OCI-LY1 (cell line): ENCODE data around the gene COA8.

Source experiments
- EZH2 ChIP-seq: fragments of 200-600 bp; sonication (generic), shearing (Covaris generic); IDR thresholded peaks from 2 replicates; pipeline ENCODE4 v1.8.0; 2017; ENCODE audit warnings: borderline replicate concordance, mixed run types, mild to moderate bottlenecking, antibody characterized with exemption, low read length, moderate library complexity, mixed read lengths
- TF ChIP-seq, protein P1 (sequence below): fragments of 200-600 bp; sonication (generic), shearing (Covaris generic); IDR thresholded peaks from 2 replicates; pipeline ENCODE4 v1.5.1; 2017; ENCODE audit warnings: mild to moderate bottlenecking, antibody characterized with exemption, low read length, moderate library complexity, mixed read lengths

DNA sequence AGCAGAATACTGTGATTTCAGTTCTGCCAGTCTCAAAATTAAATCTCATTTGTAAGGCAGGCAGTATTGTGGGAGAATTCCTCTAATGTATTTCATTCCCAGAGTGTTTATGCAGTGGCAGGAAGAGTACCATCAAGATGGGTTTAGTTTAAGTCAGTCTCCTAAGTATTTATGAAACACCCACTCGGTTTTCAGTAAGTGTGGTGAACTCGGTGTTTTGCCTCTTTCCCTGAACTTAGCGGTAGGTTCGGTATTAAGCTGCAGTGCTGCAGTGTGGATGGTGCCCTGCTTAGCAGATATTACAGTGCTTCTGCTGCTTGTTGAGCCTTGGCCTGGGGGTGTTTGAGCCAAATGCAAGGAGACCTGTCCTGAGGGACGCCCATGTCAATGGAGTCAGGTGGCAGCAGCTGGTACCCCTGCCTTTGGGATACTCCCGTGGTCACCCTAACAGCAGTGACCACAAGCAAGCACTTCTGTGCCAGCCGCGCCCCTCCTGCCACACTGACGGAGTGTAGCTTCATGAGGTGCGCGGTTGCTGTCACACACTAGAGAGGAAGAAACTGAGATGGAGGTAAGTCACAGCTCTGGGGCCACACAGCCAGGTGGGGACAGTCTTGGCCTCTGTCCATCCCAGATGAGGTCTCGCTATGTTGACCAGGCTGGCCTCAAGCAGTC, 15.8 kb downstream of the COA8 start:
- TF ChIP-seq EZH2 = no peak
- TF ChIP-seq, protein P1, sequence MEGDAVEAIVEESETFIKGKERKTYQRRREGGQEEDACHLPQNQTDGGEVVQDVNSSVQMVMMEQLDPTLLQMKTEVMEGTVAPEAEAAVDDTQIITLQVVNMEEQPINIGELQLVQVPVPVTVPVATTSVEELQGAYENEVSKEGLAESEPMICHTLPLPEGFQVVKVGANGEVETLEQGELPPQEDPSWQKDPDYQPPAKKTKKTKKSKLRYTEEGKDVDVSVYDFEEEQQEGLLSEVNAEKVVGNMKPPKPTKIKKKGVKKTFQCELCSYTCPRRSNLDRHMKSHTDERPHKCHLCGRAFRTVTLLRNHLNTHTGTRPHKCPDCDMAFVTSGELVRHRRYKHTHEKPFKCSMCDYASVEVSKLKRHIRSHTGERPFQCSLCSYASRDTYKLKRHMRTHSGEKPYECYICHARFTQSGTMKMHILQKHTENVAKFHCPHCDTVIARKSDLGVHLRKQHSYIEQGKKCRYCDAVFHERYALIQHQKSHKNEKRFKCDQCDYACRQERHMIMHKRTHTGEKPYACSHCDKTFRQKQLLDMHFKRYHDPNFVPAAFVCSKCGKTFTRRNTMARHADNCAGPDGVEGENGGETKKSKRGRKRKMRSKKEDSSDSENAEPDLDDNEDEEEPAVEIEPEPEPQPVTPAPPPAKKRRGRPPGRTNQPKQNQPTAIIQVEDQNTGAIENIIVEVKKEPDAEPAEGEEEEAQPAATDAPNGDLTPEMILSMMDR = no peak
